ENCODE measurements around the gene DOCK1.

DOCK1 gene

GRCh38 chr10:127059314-127059713 is 154.1 kb downstream of the DOCK1 start:
- ATAC-seq (ENCODE audit: low read depth) (no peak), DNase-seq (ENCODE audit: low spot score) (no peak)
- no peaks in the 10 kb centered on the region for H3K4me1 ChIP-seq (ENCODE audit: insufficient read depth, poor library complexity, severe bottlenecking)
- no peak overlapping the region for H3K27ac ChIP-seq (ENCODE audit: poor library complexity, severe bottlenecking)
- no peaks in the 10 kb centered on the region for H3K9me3 ChIP-seq (ENCODE audit: severe bottlenecking)
- H3K4me3 ChIP-seq (ENCODE audit: severe bottlenecking) = no peak overlapping the region
- no peaks in the 10 kb centered on the region for H3K27me3 ChIP-seq (ENCODE audit: insufficient read depth, poor library complexity, severe bottlenecking)
- peaks cover 43% of the 10 kb centered on the region for H3K36me3 ChIP-seq (ENCODE audit: low read depth)
- TF ChIP-seq CTCF (IDR thresholded peaks at IDR 0.05; ENCODE audit: poor library complexity, severe bottlenecking) = no peak

GRCh38 chr10:127063762-127064161 is 158.5 kb downstream of the DOCK1 start:
- Histone ChIP-seq H3K4me1 (ENCODE audit: insufficient read depth, poor library complexity, severe bottlenecking) (no peaks in the 10 kb centered on the region), H3K9me3 (ENCODE audit: severe bottlenecking) (no peaks in the 10 kb centered on the region), H3K4me3 (ENCODE audit: severe bottlenecking) (no peak overlapping the region), H3K36me3 (ENCODE audit: low read depth) (peaks cover 35% of the 10 kb centered on the region), H3K27ac (ENCODE audit: poor library complexity, severe bottlenecking) (no peak overlapping the region), H3K27me3 (ENCODE audit: insufficient read depth, poor library complexity, severe bottlenecking) (no peaks in the 10 kb centered on the region)
- no peak for TF ChIP-seq CTCF (IDR thresholded peaks at IDR 0.05; ENCODE audit: poor library complexity, severe bottlenecking)
- no peak for DNase-seq (ENCODE audit: low spot score)
- no peak for ATAC-seq (ENCODE audit: low read depth)

- peaks cover 42% of the 10 kb centered on the region for H3K36me3 ChIP-seq (ENCODE audit: low read depth)
- no peak for ATAC-seq (ENCODE audit: low read depth)
- no peaks in the 10 kb centered on the region for H3K27me3 ChIP-seq (ENCODE audit: insufficient read depth, poor library complexity, severe bottlenecking)
- H3K9me3 ChIP-seq (ENCODE audit: severe bottlenecking) = no peaks in the 10 kb centered on the region
- no peaks in the 10 kb centered on the region for H3K4me1 ChIP-seq (ENCODE audit: insufficient read depth, poor library complexity, severe bottlenecking)
- DNase-seq (ENCODE audit: low spot score) = no peak
- no peak for TF ChIP-seq CTCF (IDR thresholded peaks at IDR 0.05; ENCODE audit: poor library complexity, severe bottlenecking)
- no peak overlapping the region for H3K4me3 ChIP-seq (ENCODE audit: severe bottlenecking)
- H3K27ac ChIP-seq (ENCODE audit: poor library complexity, severe bottlenecking) = no peak overlapping the region
Observed at GRCh38 chr10:127064474-127064873, 159.2 kb downstream of the DOCK1 start.

GRCh38 chr10:127067542-127068194 is 162.4 kb downstream of the DOCK1 start:
- H3K4me1 ChIP-seq (ENCODE audit: insufficient read depth, poor library complexity, severe bottlenecking) = no peaks in the 10 kb centered on the region
- ATAC-seq (ENCODE audit: low read depth) = no peak

More at GRCh38 chr10:127067542-127068194, 162.4 kb downstream of the DOCK1 start:
- H3K27ac ChIP-seq (ENCODE audit: poor library complexity, severe bottlenecking) = no peak overlapping the region
- H3K36me3 ChIP-seq (ENCODE audit: low read depth) = peaks cover 34% of the 10 kb centered on the region
- no peaks in the 10 kb centered on the region for H3K27me3 ChIP-seq (ENCODE audit: insufficient read depth, poor library complexity, severe bottlenecking)
- DNase-seq (ENCODE audit: low spot score) = no peak
- no peak for TF ChIP-seq CTCF (IDR thresholded peaks at IDR 0.05; ENCODE audit: poor library complexity, severe bottlenecking)
- H3K9me3 ChIP-seq (ENCODE audit: severe bottlenecking) = no peaks in the 10 kb centered on the region
- no peak overlapping the region for H3K4me3 ChIP-seq (ENCODE audit: severe bottlenecking)

Measured in RWPE2 (cell line).